Stimulated activated CD4-positive, alpha-beta T cell treated with anti-CD3 and anti-CD28 coated beads, Interleukin-12 subunit alpha, Interleukin-12 subunit beta, amount 100 ng/mL, for 24 hours (primary cell): Measurements from ENCODE around the gene AVPR2.

ENCODE experiments used
- DNase-seq, 2 experiments: peaks; one replicate each; pipeline ENCODE4 v3.0.0-alpha.2; 2020; ENCODE audit warnings: low read depth in 2 of 2

The AVPR2 gene

GRCh38 chrX:153903991-153904957 lies at the start of gene AVPR2:
TSS of gene AVPR2 (plus strand) at chrX:153904673. CDS start at chrX:153905146, 473 bp downstream.
- no peak for DNase-seq

DNA sequence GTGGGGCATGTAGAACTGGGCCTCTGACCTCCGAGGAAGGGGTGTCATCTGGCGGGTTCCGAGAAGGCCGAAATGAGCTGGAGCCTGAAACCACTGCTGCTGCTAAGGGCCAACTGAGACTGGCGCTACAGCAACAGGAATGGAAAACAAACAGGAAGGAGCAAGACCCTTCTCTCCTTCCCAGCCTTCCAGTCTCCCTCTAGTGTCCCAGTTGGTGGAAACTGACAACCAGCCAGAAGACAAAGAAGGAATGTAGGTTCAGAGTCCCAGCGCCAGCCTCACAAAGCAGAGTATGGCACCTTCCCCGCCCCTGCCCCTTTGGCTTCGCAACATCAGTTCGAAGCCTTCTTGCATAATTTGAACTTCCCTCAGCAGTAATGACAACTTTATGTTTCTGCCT lies 49.8 kb upstream of the AVPR2 start:
- DNase-seq, result no peak

DNA sequence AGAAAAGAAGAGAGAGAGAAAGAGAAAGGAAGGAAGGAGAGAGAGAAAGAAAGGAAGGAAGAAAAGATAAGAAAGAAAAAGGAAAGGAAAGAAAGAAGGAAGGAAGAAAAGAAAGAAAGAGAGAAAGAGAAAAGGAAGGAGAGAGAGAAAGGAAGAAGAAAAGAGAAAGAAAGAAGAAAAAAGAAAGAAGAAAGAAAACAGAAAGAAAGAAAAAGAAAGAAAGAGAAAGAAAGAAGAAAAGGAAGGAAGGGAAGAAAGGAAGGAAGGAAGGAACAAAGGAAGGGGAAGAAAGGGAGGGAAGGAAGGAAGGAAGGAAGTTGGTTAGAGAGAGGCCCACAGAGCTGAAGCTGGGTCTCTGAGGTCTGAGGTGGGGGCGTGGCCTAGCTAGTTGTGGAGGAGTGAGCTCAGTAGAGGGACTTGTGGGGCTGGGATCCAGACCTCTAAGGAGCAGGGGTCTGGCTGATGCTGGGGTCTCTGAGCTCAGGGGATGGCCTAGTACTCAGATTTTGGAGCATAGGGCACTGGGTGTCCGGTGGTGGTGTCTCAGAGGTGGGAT lies 47.0 kb upstream of the AVPR2 start:
- no peak for DNase-seq

GRCh38 chrX:153861151-153861550 lies 43.3 kb upstream of the AVPR2 start:
- no peak for DNase-seq

DNA sequence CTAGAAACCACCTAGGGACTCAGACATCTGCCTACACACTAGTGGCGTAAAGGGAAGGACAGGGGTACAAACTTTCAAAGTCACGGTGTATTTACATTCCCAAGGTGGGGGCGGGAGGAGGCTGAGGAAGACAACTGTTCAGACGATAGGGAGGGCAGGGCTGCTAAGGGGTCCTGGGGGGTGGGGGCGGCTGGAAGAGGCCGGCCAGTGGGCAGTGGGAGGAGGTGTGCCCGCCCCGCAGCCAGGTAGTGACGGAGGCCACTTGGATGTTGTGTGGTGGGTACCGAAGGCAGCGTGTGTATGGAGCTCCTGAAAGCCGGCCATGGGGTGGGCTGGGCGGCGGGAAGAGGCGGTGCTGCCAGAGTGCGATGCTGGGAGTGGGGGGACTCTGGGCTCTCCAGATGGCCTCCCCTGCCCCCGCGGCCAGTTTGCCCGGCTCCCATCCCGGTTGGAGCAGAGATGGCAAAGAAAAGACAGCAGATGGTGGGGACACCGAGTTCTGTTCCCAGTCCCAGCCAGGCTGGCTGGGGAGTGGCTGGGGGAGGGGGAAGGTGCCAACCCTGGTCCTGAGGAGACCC lies 42.7 kb upstream of the AVPR2 start:
- DNase-seq, result no peak

- DNase-seq, result no peak
Measured at GRCh38 chrX:153862369-153863250, 41.9 kb upstream of the AVPR2 start.

- DNase-seq, result no peak
Measured at GRCh38 chrX:153863251-153863991, 41.1 kb upstream of the AVPR2 start.

DNA sequence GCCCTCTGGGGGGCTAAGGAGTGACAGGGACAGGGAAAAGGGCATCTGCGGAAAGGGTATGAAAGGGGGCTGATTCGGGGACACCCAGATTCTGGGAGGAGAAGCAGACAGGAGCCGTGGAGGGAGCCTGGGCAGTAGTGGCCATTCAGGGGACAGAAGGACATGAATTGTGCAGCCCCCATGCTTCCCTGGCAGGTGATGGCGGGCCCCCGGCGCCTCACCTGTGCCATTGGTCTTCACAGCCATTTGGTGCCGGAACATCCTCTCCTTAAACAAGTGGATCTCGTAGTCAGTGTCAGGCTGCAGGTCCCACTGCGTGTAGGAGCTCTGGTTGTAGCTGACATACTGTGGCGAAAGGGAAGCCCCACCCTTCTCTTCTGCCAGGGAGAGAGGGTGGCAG lies 40.4 kb upstream of the AVPR2 start:
- no peak for DNase-seq

DNA sequence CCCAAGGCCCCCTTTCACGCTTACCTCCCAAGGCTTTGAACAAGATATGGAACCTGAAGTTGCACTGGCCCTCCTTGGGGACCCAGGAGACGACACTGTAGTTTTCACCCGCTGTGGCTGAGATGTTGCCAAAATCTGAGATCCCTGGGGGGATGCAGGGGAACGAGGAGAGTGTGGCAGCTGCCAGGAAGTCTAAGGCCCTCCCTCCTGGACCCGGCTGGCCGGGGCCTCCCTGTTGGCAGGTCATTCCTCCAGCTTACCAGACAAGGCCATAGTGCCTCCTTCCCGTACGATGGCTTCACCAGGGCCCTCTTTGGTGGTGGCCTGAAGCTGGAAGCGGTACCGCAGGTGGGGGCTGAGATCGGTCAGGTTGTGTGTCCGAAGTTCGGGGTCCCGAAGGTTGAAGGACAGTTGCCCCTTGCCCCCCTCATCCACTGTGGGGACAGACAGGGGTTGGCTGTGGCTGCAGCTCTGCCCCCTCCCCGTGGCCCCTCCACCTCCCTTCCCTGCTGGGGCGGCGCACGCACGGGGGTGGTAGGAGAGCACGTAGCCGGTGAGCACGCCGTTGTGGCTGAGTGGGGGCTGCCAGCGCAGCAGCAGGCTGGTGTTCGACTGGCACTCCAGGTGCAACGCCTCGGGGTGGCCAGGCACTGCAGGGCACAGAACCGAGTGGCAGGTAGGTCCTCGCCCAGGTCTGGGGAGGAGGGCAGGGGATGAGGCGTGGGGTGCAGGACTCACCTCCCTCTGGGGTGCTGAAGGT lies 39.7 kb upstream of the AVPR2 start:
- DNase-seq, result no peak

GRCh38 chrX:153865321-153865580 lies 39.2 kb upstream of the AVPR2 start:
- no peak for DNase-seq

DNA sequence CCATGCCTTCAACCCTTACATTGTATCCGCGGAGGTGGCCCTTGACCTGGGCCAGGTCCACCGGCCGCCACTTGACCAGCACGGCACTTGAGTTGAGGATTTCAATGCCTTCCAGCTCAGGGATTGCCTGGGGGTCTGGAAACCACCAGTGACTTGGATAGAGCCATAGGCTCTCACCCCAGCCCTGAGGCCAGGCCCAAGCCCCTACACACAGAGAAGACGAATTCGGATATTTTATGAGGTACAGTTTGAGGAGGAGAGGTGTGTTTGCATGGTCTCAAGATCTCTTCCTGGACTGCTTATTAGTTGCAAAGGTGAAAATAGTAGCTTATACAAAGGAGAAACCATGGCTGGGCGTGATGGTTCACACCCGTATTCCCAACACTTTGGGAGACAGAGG lies 38.8 kb upstream of the AVPR2 start:
- no peak for DNase-seq

DNA sequence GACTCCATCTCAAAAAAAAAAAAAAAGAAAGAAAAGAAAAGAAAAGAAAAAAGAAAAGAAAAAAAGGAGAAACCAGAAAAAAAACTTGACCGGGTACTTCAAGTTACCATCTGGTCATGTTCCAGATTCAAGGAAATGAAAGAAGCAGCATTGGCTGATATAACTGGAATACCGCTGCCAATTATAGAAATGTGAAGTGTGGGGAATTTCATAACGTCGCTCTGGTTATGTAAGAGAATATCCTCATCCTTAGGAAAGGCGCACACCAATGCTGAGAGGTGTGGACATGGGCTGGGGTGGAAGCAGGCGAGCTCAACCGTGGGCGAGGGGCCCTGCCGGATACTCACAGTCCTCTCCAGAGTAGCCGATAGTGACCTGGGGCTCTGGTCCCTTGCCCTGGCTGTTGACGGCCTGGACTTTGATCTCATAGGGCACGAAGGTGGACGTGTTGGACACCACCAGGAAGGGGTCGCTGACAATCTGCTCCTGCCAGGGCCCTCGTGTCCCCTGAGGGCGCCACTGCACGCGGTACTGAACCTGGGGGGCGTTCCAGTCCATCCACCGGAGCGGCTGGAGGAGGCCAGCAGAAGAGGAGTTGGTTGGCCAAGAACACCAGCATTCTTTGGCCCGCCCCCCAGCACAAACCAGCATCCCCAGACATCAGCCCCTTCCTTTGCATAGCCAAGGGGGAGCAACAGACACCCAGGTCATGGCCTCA lies 38.0 kb upstream of the AVPR2 start:
- DNase-seq, result no peak

- DNase-seq, result no peak
Measured at GRCh38 chrX:153867139-153867538, 37.3 kb upstream of the AVPR2 start.

- DNase-seq, result no peak
Measured at GRCh38 chrX:153867671-153868070, 36.8 kb upstream of the AVPR2 start.

DNA sequence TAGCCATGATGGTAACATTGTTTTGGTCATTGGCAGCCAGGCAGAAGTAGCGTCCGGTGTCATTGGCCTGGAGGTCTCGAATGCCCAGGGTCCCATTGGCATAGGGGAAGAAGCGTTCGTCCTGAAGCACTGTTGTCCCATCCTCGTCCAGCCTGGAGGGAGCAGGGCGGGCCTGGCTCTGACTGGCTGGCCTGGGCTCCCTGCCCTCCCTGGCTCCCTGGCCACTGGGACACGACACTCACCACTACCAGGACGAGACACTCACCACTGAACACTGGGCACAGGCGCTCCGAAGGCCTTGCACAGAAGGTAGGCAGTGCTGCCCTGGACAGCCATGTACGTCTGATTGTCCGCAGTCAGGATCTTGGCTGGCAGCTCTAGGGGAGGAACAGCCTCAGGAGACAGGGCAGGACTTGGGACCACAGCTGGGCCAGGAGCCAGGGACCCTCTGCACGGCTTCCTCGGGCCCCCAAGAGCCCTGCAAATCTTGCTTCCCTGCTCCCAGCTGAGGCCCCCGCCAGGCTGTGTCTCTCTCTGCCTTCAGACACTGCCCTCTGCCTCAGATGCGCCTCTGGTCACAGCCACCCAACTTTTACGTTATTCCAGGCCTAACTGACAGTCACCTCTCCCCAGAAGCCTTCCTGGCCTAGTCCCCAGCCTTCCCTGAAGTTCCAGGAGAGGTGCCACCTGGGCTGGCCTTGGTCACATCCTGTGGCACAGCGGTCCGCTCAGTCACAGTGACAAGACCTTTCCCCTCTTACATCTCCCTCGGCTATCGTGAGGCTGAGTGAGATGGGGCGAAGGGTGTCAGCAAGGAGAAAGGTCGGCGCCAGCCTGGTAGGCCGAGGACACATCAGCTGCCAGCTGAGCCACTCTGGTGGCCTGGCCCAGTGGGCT lies 35.6 kb upstream of the AVPR2 start:
- DNase-seq, result no peak

GRCh38 chrX:153869473-153870287 lies 34.8 kb upstream of the AVPR2 start:
- DNase-seq, result no peak

DNA sequence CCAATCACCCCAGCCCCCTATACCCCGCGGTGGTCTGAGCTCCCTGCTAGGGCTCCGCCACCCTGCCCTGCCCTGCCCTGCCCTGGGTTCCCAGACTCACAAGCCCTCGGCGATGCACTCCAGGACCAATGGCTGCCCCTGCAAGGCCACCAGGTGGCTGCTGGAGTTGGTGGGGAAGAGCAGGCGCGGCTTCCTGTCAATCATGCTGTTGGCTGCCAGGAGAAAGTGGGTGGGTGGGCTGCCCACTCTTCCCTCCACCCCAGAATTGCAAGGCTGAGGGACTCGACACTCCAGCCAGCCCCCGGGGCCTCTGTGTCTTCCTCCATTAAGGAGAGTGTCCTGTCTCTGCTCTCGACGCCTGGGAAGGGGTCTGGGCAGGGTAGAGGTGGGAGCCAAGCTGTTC lies 34.2 kb upstream of the AVPR2 start:
- DNase-seq, result no peak

DNA sequence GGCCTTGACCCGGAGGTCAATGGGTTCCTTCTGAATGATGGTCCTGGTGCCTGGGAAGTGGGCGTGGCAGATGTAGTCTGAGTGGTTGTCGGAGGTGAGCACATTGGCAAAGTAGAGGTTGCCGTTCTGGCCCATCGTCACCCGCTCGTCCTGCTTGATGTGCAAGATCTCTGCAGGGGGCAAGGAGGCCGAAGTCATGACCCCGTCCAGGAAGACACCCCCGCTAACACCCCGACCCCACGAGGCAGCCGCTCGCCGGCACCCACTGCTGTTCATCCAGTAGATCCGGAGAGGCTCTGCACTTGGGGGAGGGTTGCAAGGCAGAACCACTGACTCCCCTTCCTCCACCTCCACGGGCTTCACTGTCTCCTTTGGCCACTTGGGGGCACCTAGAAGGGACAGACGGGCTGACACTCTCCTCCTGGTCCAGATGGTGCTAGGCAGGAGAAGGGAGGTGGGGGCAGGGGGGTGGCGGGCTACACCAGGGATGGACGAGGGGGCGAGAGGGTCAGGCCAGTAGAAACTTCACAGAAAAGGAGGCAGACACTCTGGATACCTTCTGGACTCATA lies 33.6 kb upstream of the AVPR2 start:
- DNase-seq, result no peak
